ENCODE data around the gene MOB2.
A peak's percentile ranks its signal among the peaks of the same experiment; 100 is the strongest.

Gene MOB2

DNA sequence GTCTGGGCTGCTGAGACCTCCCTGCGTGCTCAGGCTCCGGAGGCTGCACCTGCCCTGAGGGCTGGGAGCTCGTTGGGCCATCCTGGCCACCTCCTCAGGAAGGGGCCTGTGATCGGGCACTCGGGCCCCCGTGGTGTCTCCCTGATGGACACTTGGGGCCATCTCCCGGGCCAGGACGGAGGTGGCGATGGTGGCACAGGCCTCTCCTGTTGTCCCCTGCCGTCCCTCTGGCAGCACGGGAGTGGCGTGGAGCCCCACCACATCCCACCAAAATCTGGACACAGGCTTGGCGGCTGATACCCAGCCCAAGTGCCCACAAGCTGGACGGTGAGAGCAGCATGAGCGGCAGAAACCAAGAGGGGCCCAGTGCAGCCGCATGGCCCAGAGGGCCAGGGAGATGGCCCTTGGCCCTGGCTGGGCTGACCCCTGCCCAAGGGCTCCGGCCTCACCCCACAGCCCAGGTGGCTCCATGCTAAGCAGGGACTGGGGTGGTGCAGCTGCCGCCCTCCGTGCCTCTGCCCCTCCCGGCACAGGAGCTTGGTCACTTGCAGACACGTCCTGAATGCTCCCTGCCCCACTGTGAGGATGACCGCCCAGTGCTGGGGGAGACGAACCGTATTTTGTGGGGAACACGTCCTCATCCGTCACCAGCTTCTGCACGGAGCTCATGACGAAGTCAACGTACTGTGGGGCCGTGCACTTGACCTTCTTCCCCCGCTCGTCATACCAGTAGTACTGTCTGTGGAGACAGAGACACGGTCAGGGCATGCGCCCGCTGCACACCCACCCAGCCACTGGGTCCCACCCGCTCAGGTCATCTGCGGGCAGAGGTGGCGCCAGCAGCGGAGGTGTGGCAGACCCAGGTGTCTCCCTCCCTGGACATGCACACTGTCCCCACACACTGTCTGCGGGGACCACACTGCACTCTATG, 15.6 kb downstream of the MOB2 start:
- DNase-seq (ENCODE audit: low spot score), result no peak

- no peak for DNase-seq (ENCODE audit: low spot score)
These were observed 16.5 kb downstream of the MOB2 start for GRCh38 chr11:1469911-1470680.

GRCh38 chr11:1469287-1469910, 17.2 kb downstream of the MOB2 start:
- no peak for DNase-seq (ENCODE audit: low spot score)

DNA sequence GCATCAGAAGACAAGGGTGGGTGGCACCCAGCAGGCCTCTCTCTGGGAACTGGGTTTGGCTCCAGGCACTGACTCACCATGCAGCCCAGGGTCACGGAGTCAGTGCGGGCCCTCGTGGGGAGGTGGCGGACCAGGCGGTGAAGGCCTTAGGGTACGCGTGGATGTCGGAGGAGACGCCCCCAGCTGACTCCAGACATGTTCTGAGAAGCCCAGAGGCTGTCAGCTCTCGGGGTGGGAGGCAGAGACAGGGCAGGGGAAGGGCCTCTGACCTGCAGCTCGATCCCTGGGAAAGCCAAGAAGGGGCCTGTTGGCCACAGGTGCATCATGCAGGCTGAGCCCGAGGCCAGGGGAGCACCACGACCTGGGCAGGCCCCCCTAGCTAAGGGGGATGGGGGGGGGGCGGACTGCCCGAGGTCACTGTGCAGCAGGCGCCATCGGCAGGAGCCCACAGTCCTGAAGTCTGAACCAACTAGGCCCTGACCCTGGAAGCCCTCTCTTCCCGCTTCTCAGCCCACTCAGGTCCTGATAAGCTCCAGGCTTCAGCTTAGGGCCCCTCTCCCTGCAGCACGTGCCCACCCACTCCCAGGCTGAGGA, 18.0 kb downstream of the MOB2 start:
- no peak for DNase-seq (ENCODE audit: low spot score)

DNA sequence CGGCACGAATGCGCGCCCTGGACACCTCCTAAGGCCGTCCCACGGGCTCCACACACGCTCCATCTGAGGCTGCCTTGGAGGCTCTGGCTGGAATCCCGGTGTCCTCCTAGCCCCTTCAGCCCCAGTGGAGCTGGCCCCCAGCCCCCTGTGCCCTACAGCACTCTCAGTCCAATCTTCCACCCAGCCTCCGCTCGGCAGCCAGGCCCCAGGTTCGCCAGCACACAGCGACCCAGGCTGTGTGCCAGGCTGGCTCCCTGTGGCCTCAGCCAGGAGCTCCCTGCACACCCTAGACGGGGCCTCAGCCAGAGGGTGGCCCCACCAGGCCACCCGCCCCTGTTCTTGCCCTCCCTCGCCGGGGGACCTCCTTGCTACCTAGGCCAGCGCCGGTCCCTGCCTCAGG, 18.6 kb downstream of the MOB2 start:
- no peak for DNase-seq (ENCODE audit: low spot score)

GRCh38 chr11:1467270-1467669, 19.3 kb downstream of the MOB2 start:
- DNase-seq (ENCODE audit: low spot score), result no peak

GRCh38 chr11:1466784-1467183, 19.8 kb downstream of the MOB2 start:
- no peak for DNase-seq (ENCODE audit: low spot score)

DNA sequence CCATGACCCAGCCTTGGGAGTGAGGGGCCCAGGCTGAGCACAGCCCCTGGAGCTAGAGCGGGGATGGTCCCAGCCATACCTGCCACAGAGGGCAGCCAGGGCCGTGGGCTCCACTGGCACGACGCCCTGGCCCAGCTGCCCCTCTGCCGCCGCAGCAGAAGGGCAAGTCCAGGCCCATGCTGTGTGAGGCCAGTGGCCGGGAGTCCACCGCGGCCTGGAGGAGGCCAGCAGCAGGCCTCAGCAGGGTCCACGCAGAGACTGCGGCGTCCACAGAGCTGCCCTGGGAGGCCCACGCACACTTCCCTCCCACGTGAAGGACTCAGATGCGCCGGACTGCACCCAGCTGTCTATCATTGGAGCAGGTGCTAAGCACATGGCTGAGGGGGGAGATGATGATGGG, 23.5 kb downstream of the MOB2 start:
- no peak for DNase-seq (ENCODE audit: low spot score)

DNA sequence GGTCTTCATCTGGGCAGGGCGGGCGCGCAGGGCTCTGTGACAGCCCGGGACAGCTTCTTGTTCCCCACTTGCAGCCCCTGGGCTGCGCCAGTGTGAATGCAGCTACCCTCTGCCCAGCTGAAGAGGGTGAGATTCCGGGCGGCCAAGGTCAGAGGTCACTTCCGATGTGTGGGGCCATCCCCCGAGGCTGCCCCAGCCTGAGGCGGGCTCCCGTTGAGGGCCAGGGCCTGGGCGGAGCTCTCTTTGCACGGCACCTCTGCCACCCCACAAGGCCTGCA, 23.9 kb downstream of the MOB2 start:
- no peak for DNase-seq (ENCODE audit: low spot score)

- DNase-seq (ENCODE audit: low spot score), result no peak
These were observed 24.5 kb downstream of the MOB2 start for GRCh38 chr11:1461826-1462697.

DNA sequence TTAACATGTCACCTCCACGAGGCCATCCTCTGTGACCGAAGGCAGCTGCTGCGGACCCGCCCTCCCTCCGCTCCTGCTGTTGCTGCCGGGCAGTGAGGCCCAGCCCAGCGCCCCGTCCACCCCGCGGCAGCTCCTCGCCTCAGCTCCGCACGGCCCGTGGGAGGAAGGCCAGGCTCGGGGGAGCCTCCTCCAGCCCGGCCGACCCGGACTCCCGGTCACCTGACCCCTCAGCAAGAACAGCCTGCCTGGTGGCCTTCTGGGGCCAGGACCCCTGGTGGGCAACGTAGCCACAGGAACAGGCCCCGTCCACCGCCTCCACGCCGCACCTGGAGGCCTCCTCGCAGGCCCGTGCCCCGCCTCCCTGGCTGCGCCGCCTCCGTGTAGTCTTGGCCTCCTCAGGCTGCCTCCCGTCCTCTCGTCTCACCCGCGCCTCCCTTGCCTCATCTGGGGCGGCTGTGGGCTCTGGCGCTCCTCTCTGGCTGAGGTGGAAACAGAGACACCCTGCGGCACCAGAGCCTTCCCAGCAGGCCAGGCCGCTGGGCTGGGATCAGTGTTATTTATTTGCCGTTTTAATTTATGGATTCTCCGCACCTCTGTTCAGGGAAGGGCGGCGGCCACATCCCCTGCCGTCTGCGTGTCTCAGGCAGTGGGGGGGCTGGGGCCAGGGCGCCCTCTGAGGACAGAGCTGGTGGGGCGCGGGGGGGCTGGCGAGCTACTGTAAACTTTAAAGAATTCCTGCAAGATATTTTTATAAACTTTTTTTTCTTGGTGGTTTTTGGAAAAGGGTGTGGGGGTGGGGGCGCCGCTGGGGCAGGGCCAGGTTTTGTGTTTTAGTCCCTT, 25.4 kb downstream of the MOB2 start:
- no peak for DNase-seq (ENCODE audit: low spot score)

- DNase-seq (ENCODE audit: low spot score), result peak; percentile 66
These were observed 26.1 kb downstream of the MOB2 start for GRCh38 chr11:1460396-1460985.

DNA sequence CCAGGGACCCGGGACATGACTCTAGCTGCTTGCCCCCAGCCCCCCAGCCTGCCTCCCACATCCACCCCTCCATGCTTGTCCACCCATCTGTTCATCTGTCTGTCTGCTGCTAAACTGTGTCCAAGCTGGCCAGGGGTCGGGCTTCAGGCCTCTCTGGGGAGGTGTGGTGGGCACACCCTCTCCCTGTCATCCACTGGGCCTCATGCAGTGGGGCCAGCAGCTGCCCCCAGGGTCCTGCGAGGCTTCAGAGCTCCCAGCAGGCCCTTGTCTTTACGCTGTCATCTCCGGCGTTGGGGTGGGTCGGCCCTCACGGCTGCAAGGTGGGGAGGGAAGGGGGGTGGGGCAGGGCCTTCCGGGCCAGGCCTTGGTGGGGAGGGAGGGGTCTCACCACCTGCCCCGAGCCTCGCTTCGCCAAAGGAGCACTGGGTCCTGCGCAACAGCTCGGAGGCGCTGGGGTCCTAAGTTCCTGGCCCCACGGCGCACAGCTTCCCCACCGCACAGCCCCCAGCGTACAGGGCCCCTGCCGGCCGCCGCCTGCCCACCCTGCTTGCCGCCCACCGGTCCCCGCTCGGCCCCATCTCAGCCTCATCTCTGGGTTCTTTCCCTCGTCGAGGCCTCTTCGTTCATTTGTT, 26.7 kb downstream of the MOB2 start:
- DNase-seq (ENCODE audit: low spot score), result no peak

DNA sequence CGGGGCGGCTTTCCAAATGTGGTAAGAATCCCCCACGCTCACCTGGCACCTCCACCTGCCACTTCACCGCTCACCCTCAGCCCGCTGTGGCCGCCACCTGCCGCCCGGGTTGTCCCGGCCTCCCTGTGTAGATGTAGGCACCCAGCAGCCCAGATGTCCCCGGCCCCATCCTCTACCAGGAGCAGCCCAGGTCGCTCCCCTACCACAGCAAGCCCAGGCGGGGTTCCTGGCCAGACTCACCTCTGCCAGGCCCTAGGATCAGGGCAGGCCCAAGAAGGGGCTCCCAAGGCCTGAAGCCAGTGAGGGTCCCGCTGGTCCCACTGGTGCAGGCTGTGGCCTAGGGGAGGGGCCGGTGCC, 27.4 kb downstream of the MOB2 start:
- DNase-seq (ENCODE audit: low spot score), result no peak

- peak; percentile 64 for DNase-seq (ENCODE audit: low spot score)
These were observed 28.0 kb downstream of the MOB2 start for GRCh38 chr11:1458340-1459218.

GRCh38 chr11:1457856-1458255, 28.7 kb downstream of the MOB2 start:
- no peak for DNase-seq (ENCODE audit: low spot score)

DNA sequence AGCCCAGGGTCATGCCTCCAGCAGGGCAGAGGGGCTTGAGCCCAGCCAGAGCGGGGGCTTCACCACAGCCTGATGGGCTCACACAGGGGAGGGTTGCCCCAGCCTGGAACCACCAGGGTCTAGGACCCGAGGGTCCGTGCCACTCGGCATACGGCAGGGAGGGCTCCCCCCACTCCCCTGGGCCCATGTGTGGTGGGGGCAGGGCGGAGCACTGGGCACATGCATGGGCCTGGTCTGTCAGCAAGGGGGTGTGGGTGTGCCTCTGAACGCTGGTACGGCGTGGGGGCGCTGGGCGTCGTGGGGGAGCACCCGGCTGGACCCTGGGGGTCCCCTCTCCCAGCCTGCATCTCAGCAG, 29.3 kb downstream of the MOB2 start:
- no peak for DNase-seq (ENCODE audit: low spot score)

GRCh38 chr11:1456596-1457325, 29.8 kb downstream of the MOB2 start:
- no peak for DNase-seq (ENCODE audit: low spot score)

Data from AG08396 (cell line).